PC-9 (cell line): ENCODE data around the gene AKAIN1. TPM values are rescaled to one million over a fixed set of nuclear protein-coding genes. Genes with fewer than 3 reads are reported as not detected.
A peak's percentile ranks its signal among the peaks of the same experiment; 100 is the strongest.

Experiments used
- BruUV-seq: library from RNA; stranded (reverse); fragments of 400-500 nt; replicated peaks from 2 replicates; lab custom pipeline; 2021; lab: Mats Ljungman, UMichigan
- CTCF ChIA-PET: fragments of 300-600 bp; sonication (Branson Sonifier 250); formaldehyde crosslinking; loops from one replicate; lab custom pipeline; 2022; ENCODE audit warnings: antibody characterized with exemption; lab: Charles Lee
- POLR2A ChIA-PET: fragments of 300-600 bp; sonication (Branson Sonifier 250); formaldehyde crosslinking; loops from one replicate; lab custom pipeline; 2022; ENCODE audit warnings: antibody characterized with exemption; ENCODE audit not compliant: unreplicated experiment; lab: Charles Lee
- DNase-seq, 2 experiments: peaks; one replicate each; pipeline versions ENCODE4 v3.0.0 to v3.0.0-alpha.2; 2015 to 2022; ENCODE audit warnings: mixed read lengths in 1 of 2
- H2AFZ ChIP-seq: fragments of 200-600 bp; sonication (generic); 2 replicates; pipeline ENCODE4 v1.8.1; 2017; ENCODE audit warnings: antibody characterized with exemption
- H3F3A ChIP-seq: fragments of 200-600 bp; sonication (generic); 2 replicates; pipeline ENCODE4 v1.8.1; 2017; ENCODE audit warnings: antibody characterized with exemption, mild to moderate bottlenecking, low read depth; ENCODE audit not compliant: insufficient read depth
- H3K27ac ChIP-seq: fragments of 200-600 bp; sonication (generic); 2 replicates; pipeline ENCODE4 v1.6.1; 2016; ENCODE audit warnings: mixed run types
- H3K27me3 ChIP-seq: fragments of 200-600 bp; sonication (generic); 2 replicates; pipeline ENCODE4 v1.6.1; 2016; ENCODE audit warnings: low read depth, mixed run types; ENCODE audit not compliant: insufficient read depth
- H3K36me3 ChIP-seq: fragments of 200-600 bp; sonication (generic); 2 replicates; pipeline ENCODE4 v1.6.1; 2016; ENCODE audit warnings: low read depth, mixed run types
- H3K4me1 ChIP-seq: fragments of 200-600 bp; sonication (generic); replicated peaks from 2 replicates; pipeline ENCODE4 v1.6.1; 2016; ENCODE audit warnings: mixed run types; ENCODE audit not compliant: insufficient read depth
- H3K4me2 ChIP-seq: fragments of 200-600 bp; sonication (generic); 2 replicates; pipeline ENCODE4 v1.6.1; 2017; ENCODE audit warnings: mixed run types
- H3K4me3 ChIP-seq: fragments of 200-600 bp; sonication (generic); 2 replicates; pipeline ENCODE4 v1.6.1; 2016; ENCODE audit warnings: mixed run types
- H3K79me2 ChIP-seq: fragments of 200-600 bp; sonication (generic); 2 replicates; pipeline ENCODE4 v1.6.1; 2017; ENCODE audit warnings: low read depth, mixed run types
- H3K9me2 ChIP-seq: fragments of 200-600 bp; sonication (generic); 2 replicates; pipeline ENCODE4 v1.8.1; 2017; ENCODE audit warnings: mild to moderate bottlenecking; ENCODE audit not compliant: insufficient read depth
- H3K9me3 ChIP-seq: fragments of 200-600 bp; sonication (generic); 2 replicates; pipeline ENCODE4 v1.8.1; 2016; ENCODE audit warnings: low read depth; ENCODE audit not compliant: insufficient read depth
- H4K20me1 ChIP-seq: fragments of 200-600 bp; sonication (generic); 2 replicates; pipeline ENCODE4 v1.8.1; 2017; ENCODE audit not compliant: insufficient read depth
- EZH2 ChIP-seq: fragments of 200-600 bp; sonication (generic); IDR thresholded peaks from 2 replicates; pipeline ENCODE4 v1.8.0; 2017; ENCODE audit warnings: antibody characterized with exemption, low read depth
- intact Hi-C: fragments of 100-400 bp; cut with micrococcal nuclease; formaldehyde crosslinking; loops from one replicate; pipeline ENCODE4 v1.10.0; 2022; ENCODE audit not compliant: unreplicated experiment
- total RNA-seq: library from RNA; stranded (reverse); gene quantifications from 2 replicates; pipeline ENCODE4 v1.2.3, GENCODE V29; 2021
- TF ChIP-seq, protein P1 (sequence below): fragments of 200-600 bp; sonication (generic); conservative IDR thresholded peaks from 2 replicates; pipeline ENCODE4 v1.6.1; 2017; ENCODE audit warnings: mixed run types, antibody characterized with exemption, mild to moderate bottlenecking, moderate library complexity

The AKAIN1 gene
- total RNA-seq, 1 experiment from 2014 or later: not detected

DNA sequence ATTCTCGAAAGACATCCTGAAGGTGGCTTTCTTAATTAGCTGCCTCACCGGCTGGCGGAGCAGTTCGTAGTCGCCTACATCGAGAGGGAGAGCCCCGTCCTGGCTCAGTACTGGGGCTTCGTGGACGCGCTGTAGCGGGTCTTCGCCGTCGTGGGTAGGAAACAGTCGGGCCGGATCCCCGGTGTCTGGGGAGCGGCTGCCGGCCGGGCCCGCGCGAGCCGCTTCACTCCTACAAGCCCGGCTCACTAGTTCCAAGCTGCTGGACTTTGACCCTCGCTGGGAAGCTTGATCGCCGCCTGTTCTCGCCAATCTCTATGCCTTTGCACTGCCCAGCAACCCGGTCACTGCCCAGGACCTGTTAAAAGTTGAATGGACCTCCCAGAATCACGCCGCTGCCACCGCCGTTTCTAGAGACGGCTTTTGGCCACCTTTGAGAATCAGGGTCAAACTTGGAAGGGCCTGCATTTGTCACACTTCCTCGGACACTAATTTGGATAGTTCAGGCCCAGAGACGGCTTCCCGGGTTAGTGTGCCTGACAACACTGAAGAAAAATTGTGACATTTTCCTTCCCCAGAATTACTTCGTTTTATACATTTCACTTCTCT, 41.4 kb upstream of the AKAIN1 start:
- no peak for DNase-seq
- peak overlapping the region; percentile 92 for H3K27ac ChIP-seq
- intact Hi-C loops: loop anchor here (1.0 kb wide), 1 partner anchor 58 kb away; no protein-coding TSS in a partner anchor
- CTCF ChIA-PET: no interaction called here
- H3K9me3 ChIP-seq: no peaks in the 10 kb centered on the region
- no peak for TF ChIP-seq EZH2
- BruUV-seq: TSS peak; percentile 56
- peaks cover 9% of the 10 kb centered on the region; the same call in 1 of the 2 replicates for H3K4me1 ChIP-seq
- peak overlapping the region; percentile 97 for H2AFZ ChIP-seq
- H3K9me2 ChIP-seq: no peaks in the 10 kb centered on the region
- H3K36me3 ChIP-seq: no peaks in the 10 kb centered on the region
- H4K20me1 ChIP-seq: no peaks in the 10 kb centered on the region
- peaks cover 10% of the 10 kb centered on the region; the same call in 1 of the 2 replicates for H3K27me3 ChIP-seq
- H3K79me2 ChIP-seq: peaks cover 14% of the 10 kb centered on the region
- peak overlapping the region; percentile 98 for H3K4me3 ChIP-seq
- no peaks in the 10 kb centered on the region for H3F3A ChIP-seq
- POLR2A ChIA-PET: interaction anchor here (0.7 to 1.2 kb wide), 2 partner anchors 57 to 1239 kb away, joined by 3 to 8 read pairs; no protein-coding TSS in a partner anchor
- H3K4me2 ChIP-seq: peak overlapping the region; percentile 98

DNA sequence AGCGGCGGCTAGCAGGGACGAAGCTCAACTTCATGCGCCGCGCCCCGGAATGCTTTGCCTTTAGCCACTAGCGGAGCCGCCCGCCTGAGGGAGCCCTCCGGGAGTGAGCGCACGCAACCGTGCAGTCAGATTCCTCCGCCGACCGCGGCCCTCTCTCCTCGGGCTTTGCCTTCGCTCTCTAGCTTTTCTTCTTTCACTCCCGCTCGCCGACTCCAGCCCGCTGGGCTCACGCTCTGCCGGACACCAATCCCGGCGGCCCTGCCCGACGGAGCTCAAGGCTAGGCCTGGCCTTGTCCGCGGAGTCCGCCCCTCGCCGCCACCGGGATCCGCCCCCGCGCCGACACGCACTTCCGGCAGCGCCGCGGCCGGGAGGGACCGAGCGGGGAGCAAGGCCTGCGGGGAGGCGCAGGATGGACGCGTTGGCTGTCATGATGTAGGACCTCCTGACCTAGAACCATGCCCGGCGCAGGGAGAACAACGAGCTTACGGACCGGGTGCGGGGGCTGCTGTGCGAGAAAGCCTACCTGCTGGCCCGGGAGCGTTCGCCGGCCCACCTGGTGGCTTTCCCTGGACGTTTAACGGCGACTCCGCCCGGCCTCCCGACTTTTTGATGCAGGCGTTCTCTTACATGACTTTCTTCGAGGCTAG, 40.8 kb upstream of the AKAIN1 start:
- Histone ChIP-seq H3K9me3 (no peaks in the 10 kb centered on the region), H3K79me2 (peaks cover 14% of the 10 kb centered on the region), H3K27ac (peak overlapping the region; percentile 92), H3K4me1 (peaks cover 9% of the 10 kb centered on the region; the same call in 1 of the 2 replicates), H2AFZ (peak overlapping the region; percentile 97), H3K4me2 (peak overlapping the region; percentile 98), H3K9me2 (no peaks in the 10 kb centered on the region), H3K27me3 (peaks cover 11% of the 10 kb centered on the region; the same call in 1 of the 2 replicates), H3F3A (no peaks in the 10 kb centered on the region), H4K20me1 (no peaks in the 10 kb centered on the region), H3K36me3 (no peaks in the 10 kb centered on the region), H3K4me3 (peak overlapping the region; percentile 98)
- intact Hi-C loops: loop anchor here (1.0 kb wide), 1 partner anchor 58 kb away; no protein-coding TSS in a partner anchor
- BruUV-seq: no TSS peak
- peak; percentile 67 to 86 for DNase-seq
- ChIA-PET POLR2A (interaction anchor here (0.6 to 1.2 kb wide), 3 partner anchors 57 to 1238 kb away, joined by 3 to 8 read pairs (median 4); no protein-coding TSS in a partner anchor), CTCF (no interaction called here)
- TF ChIP-seq, protein P1, sequence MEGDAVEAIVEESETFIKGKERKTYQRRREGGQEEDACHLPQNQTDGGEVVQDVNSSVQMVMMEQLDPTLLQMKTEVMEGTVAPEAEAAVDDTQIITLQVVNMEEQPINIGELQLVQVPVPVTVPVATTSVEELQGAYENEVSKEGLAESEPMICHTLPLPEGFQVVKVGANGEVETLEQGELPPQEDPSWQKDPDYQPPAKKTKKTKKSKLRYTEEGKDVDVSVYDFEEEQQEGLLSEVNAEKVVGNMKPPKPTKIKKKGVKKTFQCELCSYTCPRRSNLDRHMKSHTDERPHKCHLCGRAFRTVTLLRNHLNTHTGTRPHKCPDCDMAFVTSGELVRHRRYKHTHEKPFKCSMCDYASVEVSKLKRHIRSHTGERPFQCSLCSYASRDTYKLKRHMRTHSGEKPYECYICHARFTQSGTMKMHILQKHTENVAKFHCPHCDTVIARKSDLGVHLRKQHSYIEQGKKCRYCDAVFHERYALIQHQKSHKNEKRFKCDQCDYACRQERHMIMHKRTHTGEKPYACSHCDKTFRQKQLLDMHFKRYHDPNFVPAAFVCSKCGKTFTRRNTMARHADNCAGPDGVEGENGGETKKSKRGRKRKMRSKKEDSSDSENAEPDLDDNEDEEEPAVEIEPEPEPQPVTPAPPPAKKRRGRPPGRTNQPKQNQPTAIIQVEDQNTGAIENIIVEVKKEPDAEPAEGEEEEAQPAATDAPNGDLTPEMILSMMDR: no peak
- no peak for TF ChIP-seq EZH2

DNA sequence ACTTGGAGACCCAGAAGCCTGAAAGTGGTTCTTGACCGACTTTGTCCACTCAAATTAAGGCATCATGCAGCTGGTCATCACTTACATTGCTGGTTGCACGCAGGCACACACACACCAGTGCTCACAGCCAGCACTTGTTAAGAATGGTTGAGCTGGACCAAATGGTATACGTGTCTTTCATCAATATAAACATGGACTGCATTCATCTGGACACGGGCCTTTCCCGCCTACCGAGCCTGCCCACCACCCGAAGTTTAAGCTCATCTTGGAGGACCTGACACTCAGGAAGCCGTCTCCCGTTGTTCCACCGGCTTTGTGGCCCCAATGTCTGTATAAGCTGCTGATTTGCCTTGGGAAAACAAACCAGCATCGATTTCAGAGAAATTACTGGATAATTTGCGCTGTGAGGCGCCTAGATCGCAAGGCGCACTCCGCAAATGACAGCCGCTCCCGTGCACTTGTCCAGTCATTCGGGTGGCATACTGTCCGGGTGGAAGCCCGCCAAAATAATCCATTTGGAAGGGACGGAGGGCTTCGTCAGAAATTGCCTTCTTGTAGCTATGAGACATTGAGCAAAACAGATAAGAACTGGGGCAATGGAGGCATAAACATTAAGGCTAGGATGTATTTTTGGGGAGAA, 40.1 kb upstream of the AKAIN1 start:
- Histone ChIP-seq H3K36me3 (no peaks in the 10 kb centered on the region), H3F3A (no peaks in the 10 kb centered on the region), H3K79me2 (peaks cover 14% of the 10 kb centered on the region), H3K4me3 (peak overlapping the region; percentile 98), H3K27me3 (peaks cover 14% of the 10 kb centered on the region; the same call in 1 of the 2 replicates), H4K20me1 (no peaks in the 10 kb centered on the region), H3K9me3 (no peaks in the 10 kb centered on the region), H3K4me2 (peak overlapping the region; percentile 98), H3K9me2 (no peaks in the 10 kb centered on the region), H3K27ac (peak overlapping the region; percentile 92), H2AFZ (peak overlapping the region; percentile 97), H3K4me1 (peaks cover 9% of the 10 kb centered on the region; the same call in 1 of the 2 replicates)
- TSS peak; percentile 90 for BruUV-seq
- intact Hi-C loops: no loop called here
- TF ChIP-seq EZH2: no peak
- POLR2A ChIA-PET: interaction anchor here (0.6 to 1.2 kb wide), 2 partner anchors 58 to 285 kb away, joined by 3 to 4 read pairs; no protein-coding TSS in a partner anchor
- no peak for DNase-seq
- CTCF ChIA-PET: no interaction called here
